BLaER1 treated with 17β-estradiol and CSF1 and Interleukin-3, amounts not matched to agents 10 nM and 100 nM (cell line): Measurements from ENCODE around the gene HOXC9.

Experiments used
- H3K27ac ChIP-seq, 11 experiments: shearing (Covaris generic); formaldehyde crosslinking; 2 replicates each; pipeline ENCODE4 v1.8.1; 2022
- H3K27me3 ChIP-seq, 11 experiments: shearing (Covaris generic); formaldehyde crosslinking; 2 replicates each; pipeline ENCODE4 v1.8.1; 2022
- H3K36me3 ChIP-seq, 11 experiments: shearing (Covaris generic); formaldehyde crosslinking; 2 replicates each; pipeline ENCODE4 v1.8.1; 2022
- H3K4me1 ChIP-seq, 10 experiments: shearing (Covaris generic); formaldehyde crosslinking; 2 replicates each; pipeline ENCODE4 v1.8.1; 2022
- H3K4me2 ChIP-seq, 11 experiments: shearing (Covaris generic); formaldehyde crosslinking; 2 replicates each; pipeline ENCODE4 v1.8.1; 2022
- H3K4me3 ChIP-seq, 10 experiments: shearing (Covaris generic); formaldehyde crosslinking; 2 replicates each; pipeline ENCODE4 v1.8.1; 2022
- H3K9ac ChIP-seq, 11 experiments: shearing (Covaris generic); formaldehyde crosslinking; 2 replicates each; pipeline ENCODE4 v1.8.1; 2022
- H3K9me3 ChIP-seq, 11 experiments: shearing (Covaris generic); formaldehyde crosslinking; replicated peaks in 1 of 11; 2 replicates each; pipeline ENCODE4 v1.8.1; 2022
- H4K20me1 ChIP-seq, 11 experiments: shearing (Covaris generic); formaldehyde crosslinking; 2 replicates each; pipeline ENCODE4 v1.8.1; 2022
- Cebpa-rat ChIP-seq, 11 experiments: shearing (Covaris generic); IDR thresholded peaks; 2 replicates each; pipeline ENCODE4 v1.8.1; 2022

HOXC9 gene

GRCh38 chr12:53994009-53994263, 6.0 kb upstream of the HOXC9 start:
- Histone ChIP-seq H3K4me3 (no peak overlapping the region), H3K9me3 (peaks cover 0 to 15% (median 0%) of the 10 kb centered on the region in 11 experiments; a peak in 3 of 22 replicates), H3K27ac (no peak overlapping the region), H3K9ac (no peak overlapping the region), H3K36me3 (no peaks in the 10 kb centered on the region), H3K27me3 (peaks cover 100% of the 10 kb centered on the region in 11 experiments), H3K4me2 (no peak overlapping the region), H3K4me1 (peaks cover 0 to 17% (median 6%) of the 10 kb centered on the region in 10 experiments; a peak in 8 of 20 replicates), H4K20me1 (peaks cover 0 to 96% (median 83%) of the 10 kb centered on the region in 11 experiments; a peak in 17 of 22 replicates)
- no peak for TF ChIP-seq Cebpa-rat (IDR thresholded peaks at IDR 0.05)

- Histone ChIP-seq H3K4me3 (no peak overlapping the region), H4K20me1 (peaks cover 0 to 94% (median 78%) of the 10 kb centered on the region in 11 experiments; a peak in 17 of 22 replicates), H3K9me3 (peaks cover 0 to 16% (median 0%) of the 10 kb centered on the region in 11 experiments; a peak in 4 of 22 replicates), H3K4me1 (peaks cover 0 to 12% (median 6%) of the 10 kb centered on the region in 10 experiments; a peak in 8 of 20 replicates), H3K4me2 (no peak overlapping the region), H3K27ac (no peak overlapping the region), H3K9ac (no peak overlapping the region), H3K27me3 (peaks cover 100% of the 10 kb centered on the region in 11 experiments), H3K36me3 (no peaks in the 10 kb centered on the region)
- TF ChIP-seq Cebpa-rat (IDR thresholded peaks at IDR 0.05) = no peak
Measured at GRCh38 chr12:53994264-53995001, 5.5 kb upstream of the HOXC9 start.

DNA sequence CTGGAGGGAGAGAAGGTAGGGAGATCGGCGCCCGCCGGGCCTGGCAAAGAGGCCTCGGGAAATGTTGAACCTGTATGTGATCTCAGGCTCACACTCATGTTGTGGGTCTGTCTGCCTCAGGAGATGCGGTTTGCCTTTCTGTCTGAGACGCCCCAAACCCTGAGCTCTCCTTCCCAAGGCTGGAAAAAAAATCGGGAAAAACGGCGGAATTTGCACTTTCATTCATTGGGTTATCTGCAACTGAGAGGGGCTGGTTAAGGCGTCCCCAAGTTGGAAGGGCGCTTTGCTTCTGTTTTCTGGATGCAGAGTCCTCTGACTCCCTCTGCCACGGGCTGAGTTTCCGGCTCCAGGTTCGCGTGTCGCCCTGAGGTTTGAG, 5.0 kb upstream of the HOXC9 start:
- Histone ChIP-seq H3K4me2 (peak overlapping the region in 2 of 11 experiments; percentile 91 to 98; a peak in 3 of 22 replicates), H3K9ac (no peak overlapping the region), H4K20me1 (peaks cover 0 to 94% (median 76%) of the 10 kb centered on the region in 11 experiments; a peak in 17 of 22 replicates), H3K4me3 (peak overlapping the region in 1 of 10 experiments; percentile 47; a peak in 2 of 20 replicates), H3K9me3 (peaks cover 0 to 21% (median 4%) of the 10 kb centered on the region in 11 experiments; a peak in 12 of 22 replicates), H3K27ac (no peak overlapping the region), H3K27me3 (peaks cover 100% of the 10 kb centered on the region in 11 experiments), H3K36me3 (no peaks in the 10 kb centered on the region), H3K4me1 (peaks cover 0 to 12% (median 6%) of the 10 kb centered on the region in 10 experiments; a peak in 8 of 20 replicates)
- TF ChIP-seq Cebpa-rat (IDR thresholded peaks at IDR 0.05) = no peak

GRCh38 chr12:53995378-53996239, 4.4 kb upstream of the HOXC9 start:
- Histone ChIP-seq H3K4me3 (peak overlapping the region in 6 of 10 experiments; percentile 15 to 48 (median 44); a peak in 9 of 20 replicates), H3K9ac (peak overlapping the region in 1 of 11 experiments; percentile 45; a peak in 2 of 22 replicates), H3K27ac (no peak overlapping the region), H3K4me1 (peaks cover 0 to 12% (median 6%) of the 10 kb centered on the region in 10 experiments; a peak in 8 of 20 replicates), H3K9me3 (peaks cover 0 to 26% (median 7%) of the 10 kb centered on the region in 11 experiments; a peak in 13 of 22 replicates), H3K36me3 (no peaks in the 10 kb centered on the region), H4K20me1 (peaks cover 0 to 95% (median 76%) of the 10 kb centered on the region in 11 experiments; a peak in 17 of 22 replicates), H3K4me2 (peak overlapping the region; percentile 25 to 98 (median 47); a peak in 21 of 22 replicates), H3K27me3 (peaks cover 100% of the 10 kb centered on the region in 11 experiments)
- no peak for TF ChIP-seq Cebpa-rat (IDR thresholded peaks at IDR 0.05)

- H3K27ac ChIP-seq = no peak overlapping the region
- H3K9me3 ChIP-seq = peaks cover 0 to 26% (median 7%) of the 10 kb centered on the region in 11 experiments; a peak in 13 of 22 replicates
- H3K27me3 ChIP-seq = peaks cover 100% of the 10 kb centered on the region in 11 experiments
- H3K9ac ChIP-seq = 0 out of 22 replicates have a peak overlapping the region, but pooled peaks of 1 of the 11 experiments have one; percentile 45
- peak overlapping the region in 4 of 10 experiments; percentile 42 to 48 (median 46); a peak in 9 of 20 replicates for H3K4me3 ChIP-seq
- peaks cover 0 to 12% (median 6%) of the 10 kb centered on the region in 10 experiments; a peak in 8 of 20 replicates for H3K4me1 ChIP-seq
- peaks cover 0 to 95% (median 76%) of the 10 kb centered on the region in 11 experiments; a peak in 17 of 22 replicates for H4K20me1 ChIP-seq
- H3K36me3 ChIP-seq = no peaks in the 10 kb centered on the region
- no peak for TF ChIP-seq Cebpa-rat (IDR thresholded peaks at IDR 0.05)
- peak overlapping the region; percentile 25 to 98 (median 47); a peak in 19 of 22 replicates for H3K4me2 ChIP-seq
Measured at GRCh38 chr12:53996240-53997203, 3.4 kb upstream of the HOXC9 start.

GRCh38 chr12:53997204-53998109, 2.5 kb upstream of the HOXC9 start:
- Histone ChIP-seq H3K27ac (no peak overlapping the region), H3K4me2 (no peak overlapping the region), H3K4me3 (no peak overlapping the region), H3K27me3 (peaks cover 100% of the 10 kb centered on the region in 11 experiments), H4K20me1 (peaks cover 0 to 95% (median 76%) of the 10 kb centered on the region in 11 experiments; a peak in 17 of 22 replicates), H3K9ac (no peak overlapping the region), H3K36me3 (no peaks in the 10 kb centered on the region), H3K4me1 (peaks cover 0 to 12% (median 6%) of the 10 kb centered on the region in 10 experiments; a peak in 8 of 20 replicates), H3K9me3 (peaks cover 0 to 26% (median 7%) of the 10 kb centered on the region in 11 experiments; a peak in 13 of 22 replicates)
- no peak for TF ChIP-seq Cebpa-rat (IDR thresholded peaks at IDR 0.05)
